HCT116 (cell line): ENCODE measurements around the gene SBF2. TPM values are rescaled to one million over a fixed set of nuclear protein-coding genes. Genes with fewer than 3 reads are reported as not detected.

Source experiments
- ATAC-seq: fragments of 200-7000 bp; cut with Tn5 transposase; 2 replicates; pipeline ENCODE4 v1.9.1; 2020; ENCODE audit warnings: mild to moderate bottlenecking, moderate library complexity
- BruUV-seq: library from RNA; stranded (reverse); fragments of 400-500 nt; replicated peaks from 2 replicates; lab custom pipeline; 2021; lab: Mats Ljungman, UMichigan
- CTCF ChIA-PET: fragments of 300-600 bp; sonication (Branson Sonifier 250); formaldehyde crosslinking; loops from one replicate; lab custom pipeline; 2021; ENCODE audit warnings: antibody characterized with exemption; lab: Charles Lee
- POLR2A ChIA-PET: fragments of 300-600, 350-600 bp; sonication (Branson Sonifier 250); formaldehyde crosslinking; loops from one replicate; lab custom pipeline; 2021; ENCODE audit warnings: antibody characterized with exemption; lab: Charles Lee
- RAD21 ChIA-PET, 2 experiments: fragments of 300-600 bp; sonication (Branson Sonifier 250); formaldehyde crosslinking; loops; one replicate each; lab custom pipeline; 2023; ENCODE audit warnings: low total read pairs in 2 of 2; ENCODE audit not compliant: uncharacterized antibody in 2 of 2, unreplicated experiment in 2 of 2, low non-redundant PET in 1 of 2; lab: Charles Lee
- DNase-seq: peaks from one replicate; pipeline ENCODE4 v3.0.0-alpha.2; 2010; ENCODE audit warnings: low read depth, low spot score
- H2AFZ ChIP-seq: fragments of 200-600 bp; shearing (Covaris generic), sonication (generic); 2 replicates; pipeline ENCODE4 v1.6.1; 2017; ENCODE audit warnings: low read depth, mixed run types, mixed read lengths, antibody characterized with exemption, low read length; ENCODE audit not compliant: poor library complexity, severe bottlenecking
- H3K27ac ChIP-seq: 2 replicates; pipeline ENCODE4 v1.5.1; 2012; ENCODE audit warnings: low read depth, low read length
- H3K27me3 ChIP-seq: fragments of 200-600 bp; sonication (generic); 2 replicates; pipeline ENCODE4 v1.6.1; 2016; ENCODE audit warnings: mixed run types, low read length, mixed read lengths; ENCODE audit not compliant: insufficient read depth
- H3K36me3 ChIP-seq, 2 experiments: fragments of 200-500 bp in 1 of 2; fragments of 200-600 bp in 1 of 2; sonication (Bioruptor generic) in 1 of 2; sonication (generic) in 1 of 2; 2 replicates each; pipeline versions ENCODE4 v1.5.1 to v1.6.1; 2014 to 2016; ENCODE audit warnings: low read length in 2 of 2, inconsistent platforms in 1 of 2, mixed read lengths in 1 of 2, mixed run types in 1 of 2; ENCODE audit not compliant: insufficient read depth in 2 of 2, control insufficient read depth in 1 of 2
- H3K4me1 ChIP-seq, 2 experiments: fragments of 200-600 bp in 1 of 2; sonication (generic) in 1 of 2; 2 replicates each; pipeline versions ENCODE4 v1.5.1 to v1.6.1; 2012 to 2017; ENCODE audit warnings: low read length in 2 of 2, inconsistent platforms in 1 of 2, mild to moderate bottlenecking in 1 of 2, mixed read lengths in 1 of 2, mixed run types in 1 of 2, moderate library complexity in 1 of 2; ENCODE audit not compliant: insufficient read depth in 2 of 2, control insufficient read depth in 1 of 2
- H3K4me2 ChIP-seq: fragments of 200-600 bp; sonication (generic); 2 replicates; pipeline ENCODE4 v1.6.1; 2017; ENCODE audit warnings: mixed run types, low read length, mixed read lengths
- H3K4me3 ChIP-seq, 2 experiments: fragments of 200-600 bp in 1 of 2; sonication (generic) in 1 of 2; replicated peaks in 1 of 2; 2 replicates each; pipeline ENCODE4 v1.5.1; 2011 to 2016; ENCODE audit warnings: low read length in 2 of 2, control low read depth in 1 of 2, low read depth in 1 of 2, mild to moderate bottlenecking in 1 of 2, mixed read lengths in 1 of 2, mixed run types in 1 of 2
- H3K79me2 ChIP-seq: fragments of 200-600 bp; sonication (generic); 2 replicates; pipeline ENCODE4 v1.6.1; 2017; ENCODE audit warnings: mild to moderate bottlenecking, mixed run types, low read length, moderate library complexity, mixed read lengths; ENCODE audit not compliant: insufficient read depth
- H3K9ac ChIP-seq: fragments of 200-600 bp; sonication (generic); 2 replicates; pipeline ENCODE4 v1.6.1; 2016; ENCODE audit warnings: low read length, mixed read lengths
- H3K9me2 ChIP-seq: fragments of 200-600 bp; sonication (generic), shearing (Covaris generic); 2 replicates; pipeline ENCODE4 v1.6.1; 2017; ENCODE audit warnings: mixed run types, mild to moderate bottlenecking, moderate library complexity; ENCODE audit not compliant: insufficient read depth
- H3K9me3 ChIP-seq, 2 experiments: fragments of 200-500 bp in 1 of 2; fragments of 200-600 bp in 1 of 2; sonication (Bioruptor generic) in 1 of 2; sonication (generic) in 1 of 2; 2 replicates each; pipeline ENCODE4 v1.6.1; 2014 to 2017; ENCODE audit warnings: low read length in 2 of 2, mixed read lengths in 2 of 2, inconsistent platforms in 1 of 2, low read depth in 1 of 2, mild to moderate bottlenecking in 1 of 2, mixed run types in 1 of 2, moderate library complexity in 1 of 2; ENCODE audit not compliant: control insufficient read depth in 1 of 2, insufficient read depth in 1 of 2
- H4K20me1 ChIP-seq: fragments of 200-600 bp; sonication (generic), shearing (Covaris generic); 2 replicates; pipeline ENCODE4 v1.6.1; 2017; ENCODE audit warnings: mixed run types, mild to moderate bottlenecking, moderate library complexity; ENCODE audit not compliant: insufficient read depth
- CTCF ChIP-seq, 3 experiments: fragments of 200-600 bp in 1 of 3; sonication (generic) in 1 of 3; IDR thresholded peaks in 2 of 3; conservative IDR thresholded peaks in 1 of 3; 2 replicates each; pipeline ENCODE4 v1.5.1; 2012 to 2017; ENCODE audit warnings: low read depth in 2 of 3, low read length in 2 of 3, antibody characterized with exemption in 1 of 3, borderline replicate concordance in 1 of 3, control low read depth in 1 of 3, mild to moderate bottlenecking in 1 of 3, mixed read lengths in 1 of 3, mixed run types in 1 of 3, moderate library complexity in 1 of 3; ENCODE audit not compliant: insufficient read depth in 1 of 3
- EGR1 ChIP-seq: IDR thresholded peaks from 2 replicates; pipeline ENCODE4 v1.6.1; 2012; ENCODE audit warnings: low read depth
- EZH2phosphoT487 ChIP-seq: fragments of 200-600 bp; IDR thresholded peaks from 2 replicates; pipeline ENCODE4 v1.6.1; 2018; ENCODE audit warnings: antibody characterized with exemption, borderline replicate concordance
- JUND ChIP-seq: IDR thresholded peaks from 2 replicates; pipeline ENCODE4 v1.6.1; 2012
- MAX ChIP-seq: IDR thresholded peaks from 2 replicates; pipeline ENCODE4 v1.6.1; 2012
- intact Hi-C: fragments of 100-400 bp; cut with micrococcal nuclease; formaldehyde crosslinking; loops from 2 replicates; pipeline ENCODE4 v1.10.0; 2022
- total RNA-seq: library from RNA; stranded (reverse); gene quantifications from one replicate; pipeline ENCODE4 v1.2.1, GENCODE V29; 2021; ENCODE audit not compliant: unreplicated experiment

Gene SBF2
- total RNA-seq, 1 experiment from 2014 or later = 35.0 TPM

GRCh38 chr11:9905501-9905951 lies 388.5 kb downstream of the SBF2 start:
- TF ChIP-seq JUND (no peak), MAX (peak; percentile 0; the same call in 1 of the 2 replicates)
- Histone ChIP-seq H3K27ac (peak overlapping the region; percentile 60; the same call in 1 of the 2 replicates), H3K27me3 (no peaks in the 10 kb centered on the region), H3K9me2 (no peaks in the 10 kb centered on the region), H3K4me2 (peak overlapping the region; percentile 60), H3K4me3 (no peak overlapping the region; a peak in 1 of 4 replicates), H3K36me3 (no peaks in the 10 kb centered on the region), H4K20me1 (no peaks in the 10 kb centered on the region), H3K79me2 (no peaks in the 10 kb centered on the region), H3K9me3 (no peaks in the 10 kb centered on the region), H3K9ac (peak overlapping the region; percentile 26), H3K4me1 (peaks cover 31 to 59% of the 10 kb centered on the region in 2 experiments), H2AFZ (no peak overlapping the region)
- POLR2A ChIA-PET = no interaction called here
- no peak for DNase-seq
- intact Hi-C loops = no loop called here
- RAD21 ChIA-PET = no interaction called here
- CTCF ChIA-PET = no interaction called here
- peak; percentile 20; the same call in 1 of the 2 replicates for ATAC-seq
- no TSS peak for BruUV-seq

- Histone ChIP-seq H3K9me2 (no peaks in the 10 kb centered on the region), H3K9me3 (no peaks in the 10 kb centered on the region), H3K27me3 (no peaks in the 10 kb centered on the region), H3K27ac (no peak overlapping the region), H3K79me2 (no peaks in the 10 kb centered on the region), H3K9ac (no peak overlapping the region), H3K4me3 (no peak overlapping the region), H4K20me1 (no peaks in the 10 kb centered on the region), H2AFZ (no peak overlapping the region), H3K4me2 (no peak overlapping the region), H3K4me1 (peaks cover 38 to 77% of the 10 kb centered on the region in 2 experiments), H3K36me3 (no peaks in the 10 kb centered on the region)
- POLR2A ChIA-PET = no interaction called here
- TF ChIP-seq EZH2phosphoT487 = no peak
- no peak for TF ChIP-seq CTCF (IDR thresholded peaks at IDR 0.05 in 2 of 3, conservative IDR thresholded peaks at IDR 0.05 in 1 of 3; ENCODE audit: borderline replicate concordance in 1 of 3, insufficient read depth in 1 of 3, low read depth in 2 of 3, low read length in 2 of 3)
- TF ChIP-seq EGR1 = no peak
- ATAC-seq (no peak), DNase-seq (no peak)
- CTCF ChIA-PET = interaction anchor here (2.2 kb wide), 1 partner anchor 69 kb away, joined by 4 read pairs; no protein-coding TSS in a partner anchor
- RAD21 ChIA-PET = no interaction called here
- intact Hi-C loops = no loop called here
- no TSS peak for BruUV-seq
Measured at GRCh38 chr11:9903579-9903978, 390.4 kb downstream of the SBF2 start.
